DND-41 (cell line): ENCODE measurements around the gene PCK2.

Experiments used
- ATAC-seq: fragments of 200-7000 bp; cut with Tn5 transposase; 3 replicates; pipeline ENCODE4 v1.9.1; 2021; ENCODE audit warnings: low read depth; ENCODE audit not compliant: insufficient read depth
- DNase-seq: peaks from one replicate; pipeline ENCODE4 v3.0.0-alpha.2; 2020
- H2AFZ ChIP-seq: 2 replicates; pipeline ENCODE4 v1.6.0; 2012; ENCODE audit warnings: low read depth, low read length
- H3K27ac ChIP-seq: 2 replicates; pipeline ENCODE4 v1.5.1; 2012; ENCODE audit warnings: low read length, inconsistent platforms
- H3K27me3 ChIP-seq: fragments of 200-600 bp; sonication (generic); 2 replicates; pipeline ENCODE4 v1.6.0; 2012; ENCODE audit warnings: low read length, mild to moderate bottlenecking, inconsistent platforms; ENCODE audit not compliant: insufficient read depth, poor library complexity
- H3K36me3 ChIP-seq: 2 replicates; pipeline ENCODE4 v1.5.1; 2012; ENCODE audit warnings: low read length, inconsistent platforms; ENCODE audit not compliant: insufficient read depth
- H3K4me1 ChIP-seq: 2 replicates; pipeline ENCODE4 v1.5.1; 2012; ENCODE audit warnings: mild to moderate bottlenecking, low read length; ENCODE audit not compliant: insufficient read depth
- H3K4me2 ChIP-seq: 2 replicates; pipeline ENCODE4 v1.6.0; 2012; ENCODE audit warnings: mild to moderate bottlenecking, moderate library complexity, low read length, inconsistent platforms; ENCODE audit not compliant: insufficient read depth
- H3K4me3 ChIP-seq, 2 experiments: fragments of 200-600 bp in 1 of 2; shearing (Covaris generic) in 1 of 2; 2 replicates each; pipeline ENCODE4 v1.5.1; 2012 to 2016; ENCODE audit warnings: inconsistent platforms in 2 of 2, low read length in 2 of 2, mild to moderate bottlenecking in 2 of 2, low read depth in 1 of 2, moderate library complexity in 1 of 2
- H3K79me2 ChIP-seq: 2 replicates; pipeline ENCODE4 v1.6.0; 2012; ENCODE audit warnings: low read length, inconsistent platforms; ENCODE audit not compliant: insufficient read depth
- H3K9ac ChIP-seq: 2 replicates; pipeline ENCODE4 v1.6.0; 2012; ENCODE audit warnings: low read depth, mild to moderate bottlenecking, inconsistent platforms, low read length, moderate library complexity
- H3K9me3 ChIP-seq: 2 replicates; pipeline ENCODE4 v1.5.1; 2012; ENCODE audit warnings: low read length, moderate library complexity, mild to moderate bottlenecking, inconsistent platforms; ENCODE audit not compliant: insufficient read depth, severe bottlenecking
- H4K20me1 ChIP-seq: 2 replicates; pipeline ENCODE4 v1.6.0; 2012; ENCODE audit warnings: low read length; ENCODE audit not compliant: insufficient read depth
- CTCF ChIP-seq: IDR thresholded peaks from 2 replicates; pipeline ENCODE4 v1.5.1; 2012; ENCODE audit warnings: borderline replicate concordance, low read length, moderate library complexity, mild to moderate bottlenecking; ENCODE audit not compliant: poor library complexity, severe bottlenecking; ENCODE audit errors: extremely low read depth
- EZH2 ChIP-seq: IDR thresholded peaks from 3 replicates; pipeline ENCODE4 v1.6.1; 2012; ENCODE audit warnings: borderline replicate concordance, low read depth, mild to moderate bottlenecking, moderate library complexity, low read length, inconsistent platforms; ENCODE audit not compliant: severe bottlenecking

Gene PCK2

GRCh38 chr14:24147761-24148428, 53.8 kb downstream of the PCK2 start:
- H3K79me2 ChIP-seq = peaks cover 54% of the 10 kb centered on the region
- peak; percentile 26 for DNase-seq
- H3K4me3 ChIP-seq = peak overlapping the region; percentile 67 to 76
- TF ChIP-seq EZH2 (no peak), CTCF (no peak)
- no peak for ATAC-seq
- peak overlapping the region; percentile 81 for H3K9ac ChIP-seq
- H3K36me3 ChIP-seq = peaks cover 72% of the 10 kb centered on the region
- peak overlapping the region; percentile 75 for H2AFZ ChIP-seq
- peaks cover 28% of the 10 kb centered on the region for H4K20me1 ChIP-seq
- H3K9me3 ChIP-seq = no peaks in the 10 kb centered on the region
- peaks cover 55% of the 10 kb centered on the region for H3K4me1 ChIP-seq
- H3K27ac ChIP-seq = peak overlapping the region; percentile 76
- peak overlapping the region; percentile 93 for H3K4me2 ChIP-seq
- H3K27me3 ChIP-seq = no peaks in the 10 kb centered on the region

GRCh38 chr14:24149302-24149969, 55.3 kb downstream of the PCK2 start:
- Histone ChIP-seq H4K20me1 (peaks cover 28% of the 10 kb centered on the region), H2AFZ (no peak overlapping the region), H3K4me3 (no peak overlapping the region), H3K4me2 (peak overlapping the region; percentile 28; the same call in 1 of the 2 replicates), H3K9me3 (no peaks in the 10 kb centered on the region), H3K36me3 (peaks cover 66% of the 10 kb centered on the region), H3K4me1 (peaks cover 41% of the 10 kb centered on the region), H3K27me3 (no peaks in the 10 kb centered on the region), H3K79me2 (peaks cover 46% of the 10 kb centered on the region), H3K9ac (no peak overlapping the region), H3K27ac (no peak overlapping the region)
- ATAC-seq (no peak), DNase-seq (no peak)
- no peak for TF ChIP-seq EZH2
- TF ChIP-seq CTCF = no peak

- H4K20me1 ChIP-seq = peaks cover 28% of the 10 kb centered on the region
- no peak for TF ChIP-seq EZH2
- TF ChIP-seq CTCF = no peak
Measured at GRCh38 chr14:24150061-24150460, 56.0 kb downstream of the PCK2 start.

More at GRCh38 chr14:24150061-24150460, 56.0 kb downstream of the PCK2 start:
- Histone ChIP-seq H3K79me2 (peaks cover 40% of the 10 kb centered on the region), H3K36me3 (peaks cover 66% of the 10 kb centered on the region), H3K4me3 (no peak overlapping the region), H2AFZ (no peak overlapping the region), H3K27me3 (no peaks in the 10 kb centered on the region), H3K9me3 (no peaks in the 10 kb centered on the region), H3K9ac (no peak overlapping the region), H3K4me1 (peaks cover 35% of the 10 kb centered on the region), H3K4me2 (no peak overlapping the region), H3K27ac (no peak overlapping the region)
- DNase-seq (no peak), ATAC-seq (no peak)
